Nephron progenitor cell (in vitro differentiated cells): ENCODE results near the gene TMEM271.

ENCODE experiments used
- DNase-seq: peaks from one replicate; pipeline ENCODE4 v3.0.0; 2021
- H3K27ac Mint-ChIP-seq: 2 replicates; pipeline ENCODE4 v1.8.0; 2021; ENCODE audit warnings: mild to moderate bottlenecking, moderate library complexity, mixed read lengths
- H3K27me3 Mint-ChIP-seq: 2 replicates; pipeline ENCODE4 v1.8.0; 2021; ENCODE audit warnings: mild to moderate bottlenecking, low read depth, mixed read lengths; ENCODE audit not compliant: poor library complexity
- H3K36me3 Mint-ChIP-seq: 2 replicates; pipeline ENCODE4 v1.8.0; 2021; ENCODE audit warnings: low read depth, mixed read lengths
- H3K4me1 Mint-ChIP-seq: 2 replicates; pipeline ENCODE4 v1.8.0; 2021; ENCODE audit warnings: mixed read lengths
- H3K4me3 Mint-ChIP-seq: 2 replicates; pipeline ENCODE4 v1.8.0; 2021; ENCODE audit warnings: mild to moderate bottlenecking, moderate library complexity, mixed read lengths
- H3K9me3 Mint-ChIP-seq: 2 replicates; pipeline ENCODE4 v1.8.0; 2021; ENCODE audit warnings: mild to moderate bottlenecking, moderate library complexity, mixed read lengths
- TF ChIP-seq, protein P1 (sequence below): fragments of 200-600 bp; sonication (generic); IDR thresholded peaks from 2 replicates; pipeline ENCODE4 v1.5.0; 2021; ENCODE audit warnings: antibody characterized with exemption

Gene TMEM271

DNA sequence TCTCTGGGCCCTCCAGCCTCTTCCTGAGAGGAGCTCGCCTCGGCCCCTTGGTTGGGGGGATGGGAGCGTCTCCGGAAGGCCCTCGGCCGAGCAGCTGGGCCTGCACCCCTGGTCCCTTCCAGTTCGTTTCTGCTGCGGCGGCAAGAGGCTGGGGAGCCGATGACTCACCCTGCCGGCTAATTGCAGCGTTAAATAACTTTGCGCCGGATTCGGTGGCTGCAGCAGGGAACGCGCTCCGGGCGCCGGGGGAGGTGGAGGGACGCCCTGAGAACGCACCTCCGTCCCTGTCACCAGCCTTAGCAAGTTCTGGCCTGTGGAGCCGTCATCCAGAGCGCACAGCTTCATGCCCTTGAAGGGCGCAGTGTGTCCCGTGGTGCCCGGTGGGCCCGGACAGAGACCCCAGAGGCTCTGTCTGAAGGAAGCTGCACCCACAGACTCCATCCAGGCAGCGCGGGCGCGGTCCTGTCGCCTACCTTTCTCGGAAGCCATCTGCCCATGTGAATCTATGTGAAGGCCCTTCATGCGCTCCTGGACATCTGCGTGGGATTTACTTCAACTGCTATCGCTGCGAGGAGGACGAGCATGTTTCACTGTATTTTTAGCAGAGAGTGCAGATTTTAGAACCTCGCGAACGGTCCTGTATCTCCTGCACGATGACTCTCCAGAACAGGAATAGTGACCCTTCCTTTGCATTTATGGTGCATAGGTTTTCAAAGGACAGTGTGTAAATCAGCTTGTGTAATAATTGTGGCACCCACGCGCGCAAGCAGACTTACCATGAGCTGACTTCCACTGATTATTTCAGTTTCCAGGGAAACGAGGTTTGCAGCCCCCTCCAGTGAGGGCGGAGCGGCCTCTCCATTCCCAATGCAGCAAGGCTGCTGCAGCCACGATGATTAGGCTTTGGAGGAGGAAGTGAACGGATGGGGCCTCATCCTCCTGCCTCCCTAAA, 1.7 kb upstream of the TMEM271 start:
- Mint-ChIP-seq H3K27ac (no peak overlapping the region), H3K27me3 (peaks cover 88% of the 10 kb centered on the region)

DNA sequence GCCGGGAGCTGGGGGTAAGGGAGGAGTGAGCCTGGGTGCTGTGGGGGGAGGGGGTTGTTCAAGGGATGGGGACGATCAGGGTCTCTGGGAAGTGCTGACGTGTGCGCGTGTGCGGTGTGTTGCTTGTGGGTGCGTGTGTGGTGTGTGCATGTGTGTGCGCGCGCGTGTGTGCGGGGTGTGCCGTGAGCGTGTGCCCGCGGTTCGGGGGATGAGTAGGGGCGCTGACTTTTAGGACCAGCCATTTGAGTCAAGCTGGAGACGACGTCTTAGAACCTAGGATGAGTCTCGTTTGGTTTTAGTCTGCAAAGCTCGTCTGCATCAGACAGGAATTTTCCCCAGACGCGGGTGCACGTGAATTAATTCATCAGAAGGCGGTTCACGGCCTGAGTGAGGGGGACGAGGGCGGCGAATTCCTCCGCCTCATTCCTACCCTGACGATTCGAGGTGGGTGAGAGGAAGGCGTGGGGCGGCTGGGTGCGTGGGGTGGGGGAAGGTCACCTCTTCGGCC, 950 bp upstream of the TMEM271 start:
- Mint-ChIP-seq H3K4me1 (peaks cover 14% of the 10 kb centered on the region), H3K9me3 (peaks cover 10% of the 10 kb centered on the region), H3K4me3 (peak overlapping the region; percentile 77), H3K36me3 (no peaks in the 10 kb centered on the region), H3K27me3 (peaks cover 89% of the 10 kb centered on the region), H3K27ac (no peak overlapping the region)
- TF ChIP-seq, protein P1, sequence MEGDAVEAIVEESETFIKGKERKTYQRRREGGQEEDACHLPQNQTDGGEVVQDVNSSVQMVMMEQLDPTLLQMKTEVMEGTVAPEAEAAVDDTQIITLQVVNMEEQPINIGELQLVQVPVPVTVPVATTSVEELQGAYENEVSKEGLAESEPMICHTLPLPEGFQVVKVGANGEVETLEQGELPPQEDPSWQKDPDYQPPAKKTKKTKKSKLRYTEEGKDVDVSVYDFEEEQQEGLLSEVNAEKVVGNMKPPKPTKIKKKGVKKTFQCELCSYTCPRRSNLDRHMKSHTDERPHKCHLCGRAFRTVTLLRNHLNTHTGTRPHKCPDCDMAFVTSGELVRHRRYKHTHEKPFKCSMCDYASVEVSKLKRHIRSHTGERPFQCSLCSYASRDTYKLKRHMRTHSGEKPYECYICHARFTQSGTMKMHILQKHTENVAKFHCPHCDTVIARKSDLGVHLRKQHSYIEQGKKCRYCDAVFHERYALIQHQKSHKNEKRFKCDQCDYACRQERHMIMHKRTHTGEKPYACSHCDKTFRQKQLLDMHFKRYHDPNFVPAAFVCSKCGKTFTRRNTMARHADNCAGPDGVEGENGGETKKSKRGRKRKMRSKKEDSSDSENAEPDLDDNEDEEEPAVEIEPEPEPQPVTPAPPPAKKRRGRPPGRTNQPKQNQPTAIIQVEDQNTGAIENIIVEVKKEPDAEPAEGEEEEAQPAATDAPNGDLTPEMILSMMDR: no peak
- no peak for DNase-seq

More for the DNA sequence above, 1.7 kb upstream of the TMEM271 start:
- H3K4me1 Mint-ChIP-seq: peaks cover 14% of the 10 kb centered on the region
- H3K9me3 Mint-ChIP-seq: peaks cover 7% of the 10 kb centered on the region
- TF ChIP-seq, protein P1: no peak
- no peaks in the 10 kb centered on the region for H3K36me3 Mint-ChIP-seq
- peak overlapping the region; percentile 58 for H3K4me3 Mint-ChIP-seq
- peak; percentile 41 for DNase-seq

DNA sequence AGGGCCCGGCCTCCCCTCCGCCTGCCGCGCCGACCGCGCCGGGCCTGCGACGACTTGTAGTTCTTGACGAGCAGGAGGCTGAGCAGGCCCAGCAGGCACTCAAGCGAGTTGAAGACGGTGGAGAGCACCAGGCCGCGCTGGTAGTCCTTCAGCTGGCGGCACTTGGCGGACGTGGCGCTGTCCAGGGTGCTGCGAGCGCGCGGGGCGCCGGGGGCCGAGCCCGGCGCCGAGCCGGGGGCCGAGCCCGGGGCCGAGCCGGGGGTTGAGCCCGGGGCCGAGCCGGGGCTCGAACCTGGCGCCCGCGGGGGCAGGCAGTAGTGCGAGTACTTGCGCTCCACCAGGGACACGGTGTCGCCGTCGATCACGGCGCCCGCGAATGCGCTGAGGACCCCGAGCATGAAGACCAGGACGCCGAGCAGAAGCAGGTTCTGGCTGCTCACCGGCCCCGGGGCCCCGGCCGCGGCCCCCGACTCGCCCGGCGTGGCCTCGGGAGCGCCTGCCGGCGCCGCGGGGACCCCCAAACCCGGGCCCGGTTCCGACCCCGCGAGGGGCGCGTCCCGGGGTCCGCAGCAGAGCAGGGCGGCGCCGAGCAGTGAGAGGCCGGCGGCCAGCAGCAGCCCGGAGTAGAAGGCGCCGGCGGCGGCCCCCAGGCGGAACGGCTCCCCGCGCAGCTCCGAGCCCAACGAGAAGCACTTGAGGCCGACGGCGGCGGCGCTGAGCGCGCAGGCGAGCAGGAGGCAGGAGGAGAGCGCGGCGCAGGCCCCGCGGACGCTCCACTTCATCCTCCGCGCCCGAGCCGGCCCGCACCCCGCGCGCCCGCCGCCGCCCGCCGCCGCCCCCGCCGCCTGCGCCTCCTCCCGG, 584 bp downstream of the TMEM271 start:
- TF ChIP-seq, protein P1: no peak
- Mint-ChIP-seq H3K4me1 (peaks cover 14% of the 10 kb centered on the region), H3K36me3 (no peaks in the 10 kb centered on the region), H3K9me3 (peaks cover 20% of the 10 kb centered on the region), H3K4me3 (no peak overlapping the region), H3K27ac (no peak overlapping the region), H3K27me3 (peaks cover 89% of the 10 kb centered on the region)
- peak; percentile 89 for DNase-seq

DNA sequence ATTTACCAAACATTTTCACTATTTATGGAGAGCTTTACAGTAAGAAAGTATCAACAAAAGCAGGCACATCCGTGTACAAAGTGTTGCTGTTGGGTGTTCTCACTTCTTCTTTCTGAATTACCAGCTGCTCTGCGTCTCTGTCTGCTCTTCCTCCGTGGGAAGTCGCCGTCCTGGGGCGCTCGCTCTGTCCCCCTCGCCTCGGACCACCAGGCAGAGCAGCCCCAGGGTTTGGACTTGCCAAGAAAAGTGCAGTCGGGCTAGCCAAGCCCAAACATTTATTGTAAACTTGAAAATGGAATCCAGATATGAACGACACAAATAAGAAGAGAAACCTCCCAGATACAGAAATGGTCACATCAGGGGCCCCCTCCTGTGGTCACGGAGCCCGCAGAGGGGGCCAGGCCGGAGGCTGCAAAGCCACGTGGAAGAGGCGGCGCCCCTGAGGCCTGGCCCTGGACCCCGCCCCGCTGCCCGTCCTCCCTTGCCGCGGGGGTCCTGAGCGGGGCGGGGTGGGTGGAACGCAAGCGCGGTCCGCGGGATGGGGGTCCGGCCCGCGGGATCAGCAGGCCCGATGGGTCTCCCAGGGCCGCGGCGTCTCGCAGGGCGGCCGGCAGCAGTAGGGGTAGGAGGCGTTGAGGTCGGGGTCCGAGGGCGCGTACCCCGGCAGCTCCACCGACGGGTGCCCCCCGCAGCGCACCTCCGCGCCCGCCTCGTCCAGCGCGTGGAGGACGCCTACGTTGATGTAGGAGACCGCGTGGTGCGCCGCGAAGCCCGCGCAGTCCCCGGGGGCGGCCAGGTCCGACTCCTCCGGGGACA, 1.5 kb downstream of the TMEM271 start:
- Mint-ChIP-seq H3K27me3 (peaks cover 87% of the 10 kb centered on the region), H3K36me3 (no peaks in the 10 kb centered on the region), H3K4me1 (peaks cover 14% of the 10 kb centered on the region), H3K4me3 (no peak overlapping the region), H3K9me3 (peaks cover 20% of the 10 kb centered on the region), H3K27ac (no peak overlapping the region)
- DNase-seq: no peak
- TF ChIP-seq, protein P1: no peak

DNA sequence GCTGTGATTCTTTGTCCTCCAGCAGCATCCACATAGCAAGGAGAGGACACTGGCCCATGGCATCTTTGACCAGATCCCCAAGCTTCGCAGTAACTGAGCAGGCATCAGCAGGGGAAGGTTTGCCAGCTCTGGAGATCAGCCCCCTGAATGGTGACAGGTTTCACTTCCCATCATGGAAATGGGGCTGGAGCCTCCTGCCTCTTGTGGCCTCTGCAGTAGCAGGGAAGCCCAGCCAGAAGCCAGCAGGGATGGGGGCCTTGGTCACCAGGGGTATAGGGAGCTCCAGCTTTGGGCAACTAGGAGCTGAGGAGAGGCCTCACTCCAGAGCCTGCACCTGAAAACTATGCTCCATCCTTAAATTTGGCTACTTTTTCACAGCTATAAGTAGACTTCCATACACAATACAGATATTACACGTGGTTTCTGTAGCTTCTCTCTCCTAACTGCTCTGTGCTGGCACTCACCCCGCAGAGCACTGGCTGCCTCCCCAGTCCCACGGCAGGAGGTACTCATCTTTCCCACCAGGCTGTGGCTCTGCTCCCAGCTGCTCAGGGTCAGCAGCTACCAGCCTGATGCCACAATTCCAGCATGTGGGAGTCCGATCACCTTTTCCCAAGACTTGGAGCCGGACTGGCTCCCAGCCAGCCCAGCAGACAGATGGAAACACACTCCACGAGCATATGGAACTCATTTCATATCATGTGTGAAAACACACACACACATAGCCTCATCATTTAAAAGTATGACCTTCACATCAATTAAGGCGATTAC, 2.8 kb downstream of the TMEM271 start:
- Mint-ChIP-seq H3K4me1 (peaks cover 14% of the 10 kb centered on the region), H3K9me3 (peaks cover 20% of the 10 kb centered on the region), H3K4me3 (no peak overlapping the region), H3K36me3 (no peaks in the 10 kb centered on the region), H3K27me3 (peaks cover 86% of the 10 kb centered on the region), H3K27ac (no peak overlapping the region)
- DNase-seq: no peak
- TF ChIP-seq, protein P1: no peak
